GM18909 (cell line): ENCODE results near the gene ASAP2.

Experiments used
- ATAC-seq: cut with Tn5 transposase; IDR thresholded peaks from one replicate; pipeline ENCODE4 v1.9.1; 2021; ENCODE audit warnings: mild to moderate bottlenecking; ENCODE audit not compliant: unreplicated experiment, poor library complexity

ASAP2 gene

DNA sequence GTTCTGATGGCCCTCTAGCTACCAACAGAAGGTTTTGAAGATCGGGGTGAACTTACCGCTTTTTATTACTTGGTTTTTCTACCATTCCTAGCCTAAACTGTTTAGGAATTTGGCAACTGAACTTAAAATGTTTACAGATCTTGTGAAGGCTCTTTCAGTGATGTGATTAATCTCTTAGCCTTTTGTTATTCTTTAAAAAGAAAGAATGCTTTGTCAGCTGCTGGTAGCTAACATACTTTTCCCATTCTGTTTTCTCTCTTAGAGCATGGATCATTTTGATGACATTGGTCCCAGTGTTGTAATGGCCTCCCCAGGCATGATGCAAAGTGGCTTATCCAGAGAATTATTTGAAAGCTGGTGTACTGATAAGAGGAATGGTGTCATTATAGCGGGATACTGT lies 234.9 kb downstream of the ASAP2 start:
- no peak for ATAC-seq

DNA sequence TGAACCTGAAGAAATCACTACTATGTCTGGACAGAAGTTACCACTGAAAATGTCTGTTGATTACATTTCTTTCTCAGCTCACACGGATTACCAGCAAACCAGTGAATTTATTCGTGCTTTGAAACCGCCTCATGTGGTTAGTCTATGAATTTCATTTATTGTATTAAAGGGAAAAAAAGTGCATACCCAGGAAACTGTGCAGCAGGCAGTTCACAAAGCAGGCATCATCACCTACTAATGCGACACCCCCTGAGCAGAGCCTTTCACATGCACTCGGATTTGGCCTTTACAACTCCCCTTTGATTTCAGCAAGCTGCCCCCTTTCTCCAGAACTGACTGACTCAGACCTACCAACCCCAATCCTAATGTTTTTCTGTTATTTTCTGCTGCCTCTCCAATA lies 236.9 kb downstream of the ASAP2 start:
- no peak for ATAC-seq

DNA sequence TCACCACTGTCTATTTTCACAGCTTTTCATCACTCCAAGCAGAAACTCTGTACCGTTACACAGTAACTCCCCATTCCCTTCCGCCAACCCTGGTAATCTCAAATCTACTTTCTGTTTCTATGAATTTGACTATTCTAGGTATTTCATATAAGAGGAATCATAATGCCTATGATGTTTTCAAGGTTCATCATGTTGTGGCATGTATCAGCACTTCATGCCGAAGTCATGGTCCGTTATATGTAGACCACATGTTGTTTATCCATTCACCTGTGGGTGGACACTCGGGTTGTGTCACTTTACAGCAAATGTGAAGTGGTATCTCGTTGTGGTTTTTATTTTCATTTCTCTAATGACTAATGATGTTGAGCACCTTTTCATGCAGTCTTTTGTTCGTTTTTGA lies 238.5 kb downstream of the ASAP2 start:
- no peak for ATAC-seq

DNA sequence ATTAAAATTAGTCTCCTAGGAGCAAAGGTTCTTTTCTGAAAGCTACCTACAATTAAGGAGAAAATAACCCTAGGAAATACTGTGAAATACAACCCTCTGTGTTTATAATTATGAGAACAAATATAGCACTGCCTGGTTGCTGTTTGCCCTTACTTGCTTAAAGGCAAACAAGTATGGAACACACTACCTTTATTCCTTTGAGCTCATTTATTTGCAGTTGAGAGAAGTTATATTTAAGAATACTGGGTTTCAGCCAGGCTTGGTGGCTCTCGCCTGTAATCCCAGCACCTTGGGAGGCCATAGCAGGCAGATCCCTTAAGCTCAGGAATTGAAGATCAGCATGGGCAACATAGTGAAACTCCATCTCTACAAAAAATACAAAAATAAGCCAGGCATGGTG lies 244.6 kb downstream of the ASAP2 start:
- ATAC-seq, result no peak
